ENCODE data around the gene PLPPR1. TPM values are rescaled to one million over a fixed set of nuclear protein-coding genes. Genes with fewer than 3 reads are reported as not detected.

PLPPR1 gene
- total and polyA plus RNA-seq, 2 donors (not counting 3 experiments of a cell fraction or from before 2014, with no cell fraction given) = 0.18 to 0.50 TPM

- no peaks in the 10 kb centered on the region for H3K4me1 ChIP-seq (ENCODE audit: control insufficient read depth, extremely low read depth, insufficient read depth, low read length)
- no peak overlapping the region for H2AFZ ChIP-seq (ENCODE audit: low read depth, low read length)
- no peak overlapping the region for H3K9ac ChIP-seq (replicated peaks; ENCODE audit: extremely low read depth, insufficient read depth, low read length)
- H4K20me1 ChIP-seq (replicated peaks; ENCODE audit: control insufficient read depth, extremely low read depth, insufficient read depth, low read length) = no peaks in the 10 kb centered on the region
- no peak for FAIRE-seq
- BruUV-seq (replicated peaks) = no TSS peak
- H3K4me3 ChIP-seq (replicated peaks in 1 of 3; ENCODE audit: insufficient read depth in 1 of 3, low read depth in 1 of 3, low read length in 3 of 3) = no peak overlapping the region
- no peak overlapping the region for H3K27ac ChIP-seq (ENCODE audit: insufficient read depth, low read depth, low read length)
- no peak overlapping the region for H3K4me2 ChIP-seq (ENCODE audit: insufficient read depth, low read length)
- H3K27me3 ChIP-seq (ENCODE audit: control insufficient read depth in 2 of 2, insufficient read depth in 2 of 2, low read length in 2 of 2) = peaks cover 2% of the 10 kb centered on the region in 2 experiments
- no peaks in the 10 kb centered on the region for H3K79me2 ChIP-seq (ENCODE audit: control insufficient read depth, insufficient read depth, low read length)
- H3K9me3 ChIP-seq (replicated peaks; ENCODE audit: control insufficient read depth, insufficient read depth, low read length) = no peaks in the 10 kb centered on the region
- H3K36me3 ChIP-seq (ENCODE audit: control insufficient read depth in 2 of 2, extremely low read depth in 1 of 2, insufficient read depth in 2 of 2, low read length in 2 of 2) = no peaks in the 10 kb centered on the region
- dilution Hi-C loops (cut with MboI; ENCODE audit: extremely low pct_ligation_motif_present, low sequenced_read_pairs) (no loop called here), intact Hi-C loops (cut with micrococcal nuclease) (no loop called here)
- TF ChIP-seq FOS (IDR thresholded peaks at IDR 0.05; ENCODE audit: borderline replicate concordance, insufficient read depth, low read length) (no peak), MYC (IDR thresholded peaks at IDR 0.05; ENCODE audit: low read depth, low read length) (no peak), POLR2AphosphoS5 (IDR thresholded peaks at IDR 0.05; ENCODE audit: insufficient read depth, low read depth, low read length) (no peak), GATA2 (IDR thresholded peaks at IDR 0.05; ENCODE audit: insufficient read depth, insufficient read length, low read depth, low read length) (no peak), JUN (IDR thresholded peaks at IDR 0.05; ENCODE audit: borderline replicate concordance, insufficient read depth, insufficient read length, low read depth) (no peak), POLR2A (IDR thresholded peaks at IDR 0.05; ENCODE audit: low read depth, low read length) (no peak), EZH2 (IDR thresholded peaks at IDR 0.05; ENCODE audit: borderline replicate concordance, low read depth, low read length, severe bottlenecking) (no peak)
- TF ChIP-seq, protein P1, sequence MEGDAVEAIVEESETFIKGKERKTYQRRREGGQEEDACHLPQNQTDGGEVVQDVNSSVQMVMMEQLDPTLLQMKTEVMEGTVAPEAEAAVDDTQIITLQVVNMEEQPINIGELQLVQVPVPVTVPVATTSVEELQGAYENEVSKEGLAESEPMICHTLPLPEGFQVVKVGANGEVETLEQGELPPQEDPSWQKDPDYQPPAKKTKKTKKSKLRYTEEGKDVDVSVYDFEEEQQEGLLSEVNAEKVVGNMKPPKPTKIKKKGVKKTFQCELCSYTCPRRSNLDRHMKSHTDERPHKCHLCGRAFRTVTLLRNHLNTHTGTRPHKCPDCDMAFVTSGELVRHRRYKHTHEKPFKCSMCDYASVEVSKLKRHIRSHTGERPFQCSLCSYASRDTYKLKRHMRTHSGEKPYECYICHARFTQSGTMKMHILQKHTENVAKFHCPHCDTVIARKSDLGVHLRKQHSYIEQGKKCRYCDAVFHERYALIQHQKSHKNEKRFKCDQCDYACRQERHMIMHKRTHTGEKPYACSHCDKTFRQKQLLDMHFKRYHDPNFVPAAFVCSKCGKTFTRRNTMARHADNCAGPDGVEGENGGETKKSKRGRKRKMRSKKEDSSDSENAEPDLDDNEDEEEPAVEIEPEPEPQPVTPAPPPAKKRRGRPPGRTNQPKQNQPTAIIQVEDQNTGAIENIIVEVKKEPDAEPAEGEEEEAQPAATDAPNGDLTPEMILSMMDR (IDR thresholded peaks at IDR 0.05; ENCODE audit: extremely low read depth in 1 of 2, insufficient read depth in 1 of 2, low read depth in 1 of 2, low read length in 2 of 2) = no peak
- TF ChIP-seq, protein P2, sequence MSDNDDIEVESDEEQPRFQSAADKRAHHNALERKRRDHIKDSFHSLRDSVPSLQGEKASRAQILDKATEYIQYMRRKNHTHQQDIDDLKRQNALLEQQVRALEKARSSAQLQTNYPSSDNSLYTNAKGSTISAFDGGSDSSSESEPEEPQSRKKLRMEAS (IDR thresholded peaks at IDR 0.05; ENCODE audit: insufficient read depth, insufficient read length) = no peak
- POLR2A ChIA-PET = no interaction called here
- no peak for DNase-seq (ENCODE audit: low read depth, low spot score)
- CTCF ChIA-PET = interaction anchor here (1.5 to 1.7 kb wide), 2 partner anchors 18 to 19 kb away, joined by 3 read pairs; no protein-coding TSS in a partner anchor
- H3K9me1 ChIP-seq (replicated peaks; ENCODE audit: control insufficient read depth, extremely low read depth, insufficient read depth, low read length) = no peaks in the 10 kb centered on the region
These were observed 27.0 kb downstream of the PLPPR1 start for GRCh38 chr9:101055516-101055915.
